HG03066 (cell line): ENCODE data around the gene C1orf116.
"Not testable (repeated sequence)": the region's sequence is repeated elsewhere in the genome, so short reads cannot be mapped to it uniquely, and the experiment has no call there.

Source experiments
- ATAC-seq: cut with Tn5 transposase; IDR thresholded peaks from one replicate; pipeline ENCODE4 v1.9.1; 2021; ENCODE audit warnings: low read depth; ENCODE audit not compliant: unreplicated experiment

Gene C1orf116

DNA sequence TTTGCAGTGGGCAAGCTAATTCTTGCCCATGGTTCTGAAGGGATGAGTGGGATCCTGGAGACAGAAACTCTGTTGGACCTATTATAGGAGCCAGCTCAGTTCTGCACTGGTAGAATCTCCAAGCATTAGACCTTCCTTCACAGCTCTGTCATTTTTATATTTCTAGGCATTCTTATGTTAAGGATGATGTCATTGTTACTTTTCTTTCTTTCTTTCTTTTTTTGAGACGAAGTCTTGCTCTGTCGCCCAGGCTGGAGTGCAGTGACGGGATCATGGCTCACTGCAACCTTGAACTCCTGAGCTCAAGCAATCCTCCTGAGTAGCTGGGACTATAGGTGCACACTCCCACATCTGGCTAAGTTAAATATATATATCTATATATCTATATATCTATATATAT lies 28.0 kb upstream of the C1orf116 start:
- ATAC-seq: no peak

DNA sequence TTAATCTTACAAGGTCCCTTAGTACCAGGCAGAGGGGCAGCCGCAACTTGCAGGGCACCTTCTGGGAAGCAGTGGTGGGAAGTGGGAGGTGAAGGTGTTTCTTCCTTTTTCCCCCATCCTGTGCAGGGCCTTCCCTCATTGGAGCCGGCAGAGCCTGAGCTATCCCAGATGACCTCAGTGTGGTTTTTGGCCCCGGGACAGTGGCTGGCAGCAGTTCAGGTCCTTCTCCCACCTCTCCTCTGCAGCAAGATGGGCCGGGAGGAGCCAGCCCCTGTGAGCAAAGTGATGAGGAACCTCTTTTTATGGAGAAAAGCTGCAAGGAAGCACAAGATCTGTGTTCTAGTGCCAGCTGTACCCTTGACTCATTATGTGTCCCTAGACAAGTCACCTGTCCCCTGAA lies 27.3 kb upstream of the C1orf116 start:
- no peak for ATAC-seq

DNA sequence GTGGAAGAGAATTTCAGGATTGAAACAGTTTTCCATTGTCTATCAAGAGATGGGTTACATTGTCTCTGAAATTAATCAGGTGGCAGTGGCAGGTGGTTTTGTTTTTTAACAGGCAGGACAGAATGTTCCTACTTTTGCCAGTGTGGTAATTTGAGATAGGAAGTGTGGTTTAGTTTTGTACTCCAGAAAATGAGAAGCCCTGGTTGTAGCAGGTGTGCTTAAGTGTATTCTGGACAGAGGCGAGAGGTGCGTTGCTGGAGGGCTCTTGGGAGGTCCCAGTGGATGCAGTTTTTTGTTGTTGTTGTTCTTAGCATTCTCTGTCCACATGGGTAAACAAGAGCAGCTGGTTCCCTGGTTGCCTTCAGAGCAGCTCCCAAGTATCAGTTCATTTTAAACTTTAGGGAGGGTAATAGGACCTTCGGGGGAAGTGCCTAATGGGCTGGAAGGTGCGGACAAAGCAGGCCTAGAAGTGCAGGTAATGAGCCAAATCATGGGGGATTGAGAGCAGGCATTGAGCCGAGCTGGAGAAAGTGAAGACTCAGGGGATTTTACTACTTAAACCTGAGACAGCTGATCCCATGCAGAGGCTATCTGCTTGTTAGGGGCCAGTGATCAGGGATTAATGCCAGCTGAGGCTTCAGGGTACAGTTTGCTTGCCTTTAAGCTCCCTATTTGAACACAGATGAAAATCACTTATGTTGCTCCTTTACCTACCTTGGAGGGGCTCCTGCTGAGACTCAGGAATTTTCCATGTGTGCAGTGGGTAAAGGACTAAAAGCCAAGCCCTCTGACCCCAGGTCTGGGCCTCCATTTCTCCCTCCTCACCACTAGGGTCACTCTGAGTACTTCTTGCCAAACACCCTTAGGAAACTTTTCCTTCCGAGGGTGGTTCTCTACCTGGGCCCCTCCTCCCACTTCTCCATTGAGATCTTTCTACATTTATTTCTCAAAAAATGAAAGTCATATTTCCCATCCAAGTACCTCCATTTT lies 26.6 kb upstream of the C1orf116 start:
- no peak for ATAC-seq

DNA sequence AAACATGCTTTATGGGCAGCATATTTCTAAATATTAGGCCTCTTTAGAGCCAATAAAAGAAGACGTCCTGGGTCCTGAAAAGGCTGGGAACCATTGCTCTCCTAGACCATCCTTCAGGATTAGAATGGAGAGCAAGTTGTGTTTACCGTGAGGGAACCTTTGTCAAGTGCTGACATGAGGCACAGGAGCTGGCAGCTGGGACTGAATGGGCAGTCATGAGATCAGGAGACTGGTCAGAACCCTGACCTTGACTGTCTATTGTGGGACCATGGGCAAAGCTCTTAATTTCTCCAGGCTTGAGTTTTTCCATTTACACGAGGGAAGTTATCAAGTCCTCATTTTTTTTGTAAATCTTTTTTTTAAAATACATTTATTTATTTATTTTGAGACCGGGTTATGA lies 25.7 kb upstream of the C1orf116 start:
- no peak for ATAC-seq

DNA sequence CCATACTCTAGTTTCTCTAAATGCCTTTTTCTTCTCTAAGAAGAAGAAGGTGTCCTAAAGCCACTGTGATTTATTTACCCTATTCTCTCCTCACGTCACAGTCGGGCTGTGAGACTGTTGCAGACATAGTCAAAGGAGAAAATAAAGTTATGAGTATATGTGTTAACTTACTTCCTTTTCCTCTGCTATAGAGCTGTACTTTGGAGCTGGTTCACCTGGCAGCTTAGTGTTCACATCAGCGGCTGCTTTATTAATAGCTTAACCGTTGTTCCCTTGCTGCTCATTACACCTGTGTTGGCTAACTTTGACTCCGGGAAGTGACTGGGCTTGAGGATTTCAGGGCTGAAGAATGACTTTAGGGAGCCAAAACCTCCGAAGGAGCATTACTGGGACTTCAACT lies 24.1 kb upstream of the C1orf116 start:
- ATAC-seq: no peak

DNA sequence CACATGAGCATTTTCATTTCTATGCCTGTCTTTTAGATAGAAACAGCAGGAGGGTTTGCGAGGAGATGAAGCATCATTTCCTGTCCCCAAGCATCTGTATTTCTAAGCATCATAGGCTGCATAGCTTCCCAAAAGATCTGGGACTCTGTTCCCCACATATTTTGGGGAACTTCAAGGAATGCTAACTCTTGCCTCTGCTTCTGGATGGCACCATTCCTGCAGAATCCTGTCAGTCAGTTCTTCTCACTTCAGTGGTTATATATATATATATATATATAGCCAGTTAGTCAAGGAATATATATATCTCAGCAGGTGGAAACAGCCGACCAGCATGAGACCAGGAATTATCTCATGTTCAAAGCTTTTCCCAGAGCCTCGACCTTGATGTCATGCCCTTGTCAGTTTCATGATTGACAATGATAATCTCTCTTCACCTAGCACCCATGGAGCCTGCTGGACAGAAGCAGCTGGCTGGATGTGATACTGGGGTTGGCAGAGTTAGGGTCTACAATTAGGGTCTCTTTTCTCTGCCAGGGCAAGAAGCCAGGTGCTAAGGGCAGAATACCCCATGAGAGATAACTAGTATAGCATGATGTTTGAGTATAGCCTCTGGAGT lies 22.9 kb upstream of the C1orf116 start:
- no peak for ATAC-seq

DNA sequence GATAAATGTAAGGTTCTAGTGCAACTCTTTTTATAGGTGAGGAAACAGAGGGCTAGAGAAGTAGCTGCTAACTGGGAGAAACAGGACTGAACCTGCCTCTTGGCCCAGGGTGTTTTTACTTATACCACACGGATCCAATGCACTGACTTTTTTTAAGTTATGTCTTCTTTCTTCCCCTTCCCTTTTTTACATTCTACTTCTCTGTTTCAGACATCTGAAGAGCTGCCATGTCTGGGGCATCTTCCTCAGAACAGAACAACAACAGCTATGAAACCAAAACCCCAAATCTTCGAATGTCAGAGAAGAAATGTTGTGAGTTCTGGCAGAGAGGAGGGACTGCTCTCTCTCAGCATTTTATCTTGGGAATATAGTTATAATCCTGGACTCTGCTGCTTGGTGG lies 21.9 kb upstream of the C1orf116 start:
- ATAC-seq: no peak

DNA sequence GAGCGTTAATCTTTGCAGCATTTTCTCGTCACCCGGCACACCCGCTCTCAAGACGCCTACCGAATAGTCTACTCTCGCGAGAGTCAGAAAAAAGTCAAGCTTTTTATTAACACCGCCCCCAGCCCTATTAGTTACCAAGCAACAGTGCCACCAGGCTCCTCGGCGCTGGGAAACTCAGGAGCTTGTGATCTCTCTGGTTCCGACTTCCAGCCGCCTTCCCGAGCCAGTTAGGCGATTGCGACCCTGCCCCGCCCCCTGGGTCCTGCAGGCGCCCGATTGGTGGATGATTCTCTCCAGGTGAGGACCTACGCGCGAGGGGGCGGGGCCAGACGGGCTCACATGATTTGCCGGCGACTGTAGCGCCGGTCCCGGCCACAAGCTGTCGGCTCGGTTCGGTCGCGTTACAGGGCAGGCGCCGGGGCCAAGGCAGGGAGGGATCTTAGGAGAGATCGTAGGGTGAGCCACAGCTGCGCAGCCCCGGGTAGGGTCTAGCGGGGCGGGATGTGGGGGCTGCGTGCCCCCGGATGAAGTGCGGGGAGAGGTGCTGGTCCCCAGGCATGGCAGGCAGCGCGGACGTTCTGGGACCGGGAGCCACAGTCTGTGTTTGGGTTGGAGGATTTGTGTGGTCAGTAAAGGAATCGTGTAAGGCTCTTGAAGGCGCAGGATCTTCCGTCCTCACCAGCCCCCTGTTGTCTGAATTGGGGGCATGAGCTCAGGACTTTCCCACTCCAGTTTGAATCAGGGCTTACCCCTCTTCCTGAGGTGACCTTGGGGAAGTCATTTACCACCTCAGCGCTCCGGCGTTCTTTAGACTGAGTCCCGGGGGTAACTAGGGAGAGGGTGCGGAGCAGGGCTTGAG lies 20.6 kb upstream of the C1orf116 start, which contains the start of gene PFKFB2:
PFKFB2 (plus strand) TSS at position 365 of the 859 bp plus-strand sequence. CDS start 1,443 bp downstream, outside the sequence.
- peak; percentile 69 for ATAC-seq

DNA sequence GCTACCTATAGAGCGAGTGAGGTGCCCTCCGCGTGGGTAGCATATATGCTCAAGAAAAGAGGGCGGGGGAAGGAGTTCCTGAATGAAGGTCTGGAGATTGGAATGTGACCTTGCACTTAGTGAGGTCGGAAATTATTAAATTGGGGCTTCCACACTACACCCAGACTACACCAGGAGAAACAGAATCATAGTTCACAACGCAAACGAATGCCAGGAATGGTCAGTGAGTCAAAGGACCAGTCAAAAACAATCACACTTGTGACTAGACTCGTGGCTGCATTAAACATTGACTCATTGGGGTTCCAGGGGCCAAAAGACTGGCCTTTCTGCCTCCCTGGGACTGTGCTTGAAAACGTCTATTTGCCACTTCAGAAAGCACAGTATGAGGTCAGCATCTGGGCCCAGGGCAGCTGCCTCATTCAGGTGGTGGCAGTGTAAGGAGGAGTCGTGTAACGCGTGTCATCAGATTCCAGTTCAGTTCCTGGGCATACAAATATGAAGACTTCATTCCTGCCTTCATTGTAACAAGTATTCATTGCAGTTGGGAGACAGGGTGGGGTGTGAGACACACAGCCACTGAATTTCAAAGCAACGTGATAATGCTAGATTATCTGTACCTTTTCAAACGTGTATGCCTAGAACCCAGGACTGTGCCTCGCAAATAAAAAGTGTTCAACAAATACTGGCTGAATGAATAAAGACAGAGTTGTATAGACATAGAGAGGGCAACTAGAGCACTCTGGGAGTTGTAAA lies 18.8 kb upstream of the C1orf116 start, which contains the start of gene YOD1:
YOD1 (minus strand) TSS at position 18 of the 753 bp plus-strand sequence. CDS start 178 bp downstream, outside the sequence.
- no peak for ATAC-seq

DNA sequence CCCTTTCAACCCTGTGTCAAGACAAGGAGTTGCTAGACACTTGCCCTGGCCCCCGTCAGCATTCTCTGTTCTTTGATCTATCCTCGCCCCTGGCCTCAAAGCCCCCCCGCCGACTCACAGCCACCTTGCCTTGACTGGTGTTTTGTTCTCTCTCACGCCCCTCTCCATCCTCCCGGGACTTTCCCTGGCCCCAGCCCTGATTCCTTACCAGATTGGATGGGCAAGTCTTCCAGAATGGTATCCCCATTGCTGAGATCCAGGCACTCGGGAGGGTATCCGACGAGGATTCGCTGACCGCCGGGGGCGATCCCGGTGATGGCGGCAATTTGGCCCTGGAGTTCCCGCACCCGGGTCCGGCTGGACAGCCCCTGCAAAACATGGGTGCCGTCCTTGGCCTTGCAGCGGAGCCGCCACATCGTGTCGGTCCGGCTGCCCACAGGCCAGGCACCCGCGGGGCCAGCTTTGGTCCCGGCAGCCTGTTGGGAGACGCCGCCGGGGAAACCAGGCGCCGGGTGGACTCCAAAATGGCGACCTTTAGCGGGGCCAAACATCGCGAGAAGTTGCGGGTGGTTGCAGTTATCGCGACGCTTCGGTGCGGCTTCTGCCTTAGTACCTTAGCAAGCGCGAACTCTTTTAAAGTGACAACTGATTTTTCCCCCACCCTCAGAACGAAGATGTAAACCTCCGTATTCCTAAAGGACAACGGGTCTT lies 18.1 kb upstream of the C1orf116 start:
- ATAC-seq: peak; percentile 48

DNA sequence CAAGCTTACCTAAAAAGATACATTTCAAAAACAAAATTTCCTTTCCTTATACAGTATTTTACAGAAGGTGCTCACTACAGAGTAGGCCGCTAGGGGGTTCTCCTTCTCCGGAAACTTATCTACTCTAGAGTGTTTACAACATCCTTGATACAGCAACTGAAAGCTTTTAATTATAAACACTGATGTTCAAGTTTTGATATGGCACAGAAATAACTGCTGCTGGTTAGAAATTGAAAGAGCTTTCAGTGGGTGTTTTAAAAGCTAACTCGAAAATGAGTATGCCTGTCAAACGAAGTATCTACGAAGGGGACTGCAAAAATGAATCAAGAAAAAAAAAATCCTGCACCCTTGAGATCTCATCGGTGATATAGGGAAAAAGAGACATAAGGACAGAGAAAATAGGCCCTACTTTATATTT lies 17.4 kb upstream of the C1orf116 start:
- no peak for ATAC-seq

DNA sequence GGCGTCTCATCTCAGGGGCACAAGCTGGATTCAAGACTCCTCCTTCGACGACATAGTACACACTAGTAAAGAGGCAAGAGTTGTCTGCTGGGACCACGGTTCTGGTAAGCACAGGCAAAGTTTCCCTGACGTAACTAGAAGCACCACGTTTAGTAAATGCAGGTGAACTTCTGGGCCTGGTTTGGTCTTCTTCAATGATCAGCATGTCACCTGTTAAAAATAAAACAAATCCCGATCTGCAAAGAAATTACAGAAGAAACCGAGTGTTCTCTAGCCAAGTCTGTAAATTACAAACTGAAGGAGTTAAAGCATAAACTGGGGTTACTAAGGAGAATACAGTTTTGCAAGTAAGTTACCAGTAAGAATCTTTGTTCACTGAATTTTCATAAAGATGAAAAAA lies 17.0 kb upstream of the C1orf116 start:
- no peak for ATAC-seq

DNA sequence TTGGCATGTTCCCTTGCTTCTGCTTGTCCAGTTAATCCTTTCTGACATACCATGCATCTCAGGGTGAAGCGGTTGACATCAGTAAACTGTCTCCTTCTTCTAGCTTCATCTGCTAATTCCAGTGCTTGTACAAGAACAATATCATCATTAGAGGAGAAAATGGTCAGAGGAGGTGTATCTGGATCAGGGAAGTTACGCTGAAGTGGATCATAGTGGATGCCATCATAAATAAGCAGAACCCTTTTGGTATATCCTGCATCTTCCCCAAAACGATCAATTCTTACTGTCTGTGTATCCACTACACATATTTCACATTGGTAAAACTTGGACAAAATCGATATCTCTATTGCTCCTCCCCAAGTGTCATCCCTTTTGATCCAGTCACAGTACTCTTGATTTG lies 16.5 kb upstream of the C1orf116 start:
- no peak for ATAC-seq

DNA sequence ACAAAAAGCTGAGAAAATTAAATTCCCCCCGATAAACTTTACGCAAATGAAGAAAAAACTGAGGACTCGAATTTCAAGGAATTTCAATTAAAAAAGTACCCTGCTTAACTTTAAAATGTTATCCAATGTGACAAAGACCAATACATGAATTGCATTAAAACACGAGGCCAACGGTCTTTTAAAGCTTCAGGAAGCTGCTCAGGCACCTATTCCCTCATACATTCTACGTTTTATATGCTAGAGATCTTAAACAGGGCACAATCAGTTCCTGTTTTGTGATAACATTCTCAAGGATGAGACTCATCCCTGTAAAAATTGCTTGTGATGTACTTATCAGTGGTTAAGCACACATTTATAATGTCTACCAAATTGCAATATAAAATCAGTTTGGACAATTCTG lies 15.5 kb upstream of the C1orf116 start:
- ATAC-seq: no peak

DNA sequence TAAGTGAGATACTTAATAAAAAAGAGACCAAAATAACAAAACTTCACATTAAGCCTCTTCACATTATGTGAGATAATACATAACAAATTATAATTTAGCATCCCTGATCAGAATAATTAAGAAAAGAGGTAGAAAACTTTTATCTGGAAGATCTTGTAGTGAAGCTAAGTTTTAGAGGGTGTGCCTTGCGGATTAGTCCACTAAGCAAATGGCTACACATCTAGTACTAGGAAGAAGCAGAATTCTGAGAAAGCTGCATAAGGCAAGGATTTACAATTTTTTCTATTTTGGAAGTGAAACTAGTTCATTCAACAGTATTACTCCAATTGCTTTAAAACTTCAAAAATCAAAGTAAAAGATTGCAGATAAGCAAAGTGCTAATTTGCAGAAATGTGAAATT lies 14.9 kb upstream of the C1orf116 start:
- no peak for ATAC-seq

DNA sequence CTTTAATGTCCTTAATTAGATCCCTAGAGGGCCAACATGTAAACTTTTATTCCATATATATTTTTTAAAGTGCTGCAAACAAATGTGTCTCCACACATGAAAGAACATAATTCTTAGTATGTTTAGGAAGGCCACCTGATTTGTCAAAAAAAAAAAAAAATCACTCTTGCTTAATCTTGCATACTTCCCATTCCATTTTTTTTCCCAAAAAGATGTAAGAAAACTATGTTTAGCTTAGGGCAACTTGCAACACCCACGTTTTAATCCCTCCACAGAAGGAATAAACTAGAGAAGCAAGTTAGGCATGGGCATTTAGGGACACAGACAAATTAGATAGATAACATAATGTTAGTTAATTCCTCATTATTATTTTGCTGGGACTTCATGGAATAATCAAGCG lies 12.9 kb upstream of the C1orf116 start:
- no peak for ATAC-seq

DNA sequence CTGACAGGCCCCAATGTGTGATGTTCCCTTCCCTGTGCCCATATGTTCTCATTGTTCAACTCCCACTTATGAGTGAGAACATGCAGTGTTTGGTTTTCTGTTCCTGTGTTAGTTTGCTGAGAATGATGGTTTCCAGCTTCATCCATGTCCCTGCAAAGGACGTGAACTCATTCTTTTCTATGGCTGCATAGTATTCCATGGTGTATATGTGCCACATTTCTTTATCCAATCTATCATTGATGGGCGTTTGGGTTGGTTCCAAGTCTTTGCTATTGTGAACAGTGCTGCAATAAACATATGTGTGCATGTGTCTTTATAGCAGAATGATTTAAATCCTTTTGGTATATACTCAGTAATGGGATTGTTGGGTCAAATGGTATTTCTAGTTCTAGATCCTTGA lies 8.8 kb upstream of the C1orf116 start:
- ATAC-seq: not testable (repeated sequence)

DNA sequence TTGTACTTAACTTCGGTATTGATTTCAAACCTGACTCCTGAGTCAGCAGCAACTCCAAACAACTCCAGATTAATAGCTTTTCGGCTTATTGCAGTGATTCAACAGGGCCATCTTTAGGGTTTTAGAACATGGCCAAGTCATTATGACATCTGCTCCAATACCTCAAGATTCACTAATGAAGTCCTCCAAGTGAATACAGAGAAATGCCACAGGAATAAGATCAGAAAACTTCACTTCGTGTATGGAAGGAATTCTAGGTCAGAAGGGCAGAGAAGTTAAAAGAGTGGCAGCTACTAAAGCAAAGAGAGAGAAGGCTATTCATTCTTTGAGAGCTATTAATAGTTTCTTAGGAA lies 7.6 kb upstream of the C1orf116 start:
- ATAC-seq: no peak

DNA sequence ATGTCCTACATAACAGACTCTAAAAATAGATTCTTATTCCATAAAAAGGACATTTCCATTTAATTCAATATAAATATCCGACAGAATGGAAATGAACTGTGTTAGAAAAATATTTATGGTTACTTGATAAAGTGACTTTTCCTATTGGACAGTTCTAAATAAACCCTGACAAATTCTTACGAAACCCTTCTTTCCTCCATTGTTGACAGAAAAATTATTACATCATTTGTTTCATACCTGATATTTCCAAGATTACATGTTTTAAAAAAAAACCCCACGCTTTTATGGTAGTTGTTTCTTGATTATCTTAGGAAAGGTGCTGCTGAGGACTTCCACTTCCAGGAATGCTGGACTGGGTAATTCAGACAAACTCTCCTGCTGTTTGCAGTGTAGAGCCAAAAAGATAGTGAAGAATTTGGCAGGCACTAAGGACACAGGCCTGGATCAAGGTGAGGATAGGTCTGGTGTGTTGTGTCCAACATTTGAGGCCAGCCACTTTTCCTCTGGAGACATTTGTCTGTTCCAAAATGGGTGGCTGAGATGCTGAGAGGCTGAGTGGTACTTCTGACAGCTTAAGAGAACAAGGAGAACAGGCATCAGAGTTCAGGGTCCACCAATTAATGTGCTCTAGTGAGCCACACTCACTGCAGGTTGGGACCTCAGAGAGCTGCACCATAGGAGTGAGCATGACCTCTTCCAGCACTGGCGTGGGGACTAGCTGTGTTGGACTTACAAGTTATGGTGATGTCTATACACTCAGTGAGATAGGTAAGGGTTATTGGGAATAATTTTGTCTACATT lies 7.0 kb upstream of the C1orf116 start:
- ATAC-seq: no peak
